Activated naive CD8-positive, alpha-beta T cell treated with anti-CD3 and anti-CD28 coated beads for 36 hours (primary cell): Measurements from ENCODE around the gene PGAP3. TPM values are rescaled to one million over a fixed set of nuclear protein-coding genes. Genes with fewer than 3 reads are reported as not detected.

Experiments used
- DNase-seq: peaks from one replicate; pipeline ENCODE4 v3.0.0; 2021
- H3K27ac Mint-ChIP-seq: one replicate; pipeline ENCODE4 v1.8.0; 2022; ENCODE audit warnings: mild to moderate bottlenecking, moderate library complexity, mixed read lengths
- H3K27me3 Mint-ChIP-seq: one replicate; pipeline ENCODE4 v1.8.0; 2022; ENCODE audit warnings: mild to moderate bottlenecking, mixed read lengths
- H3K36me3 Mint-ChIP-seq: one replicate; pipeline ENCODE4 v1.8.0; 2021; ENCODE audit warnings: mild to moderate bottlenecking, mixed read lengths
- H3K4me1 Mint-ChIP-seq: one replicate; pipeline ENCODE4 v1.8.0; 2021; ENCODE audit warnings: mixed read lengths
- H3K4me3 Mint-ChIP-seq: one replicate; pipeline ENCODE4 v1.8.0; 2022; ENCODE audit warnings: mild to moderate bottlenecking, moderate library complexity, mixed read lengths
- H3K9me3 Mint-ChIP-seq: one replicate; pipeline ENCODE4 v1.8.0; 2022; ENCODE audit warnings: mixed read lengths
- total RNA-seq, 2 experiments: library from RNA; stranded (reverse); gene quantifications; one replicate each; pipeline ENCODE4 v1.2.3, GENCODE V29; 2021

PGAP3 gene
- total RNA-seq, 2 experiments from 2014 or later: 7.8 to 8.9 TPM

DNA sequence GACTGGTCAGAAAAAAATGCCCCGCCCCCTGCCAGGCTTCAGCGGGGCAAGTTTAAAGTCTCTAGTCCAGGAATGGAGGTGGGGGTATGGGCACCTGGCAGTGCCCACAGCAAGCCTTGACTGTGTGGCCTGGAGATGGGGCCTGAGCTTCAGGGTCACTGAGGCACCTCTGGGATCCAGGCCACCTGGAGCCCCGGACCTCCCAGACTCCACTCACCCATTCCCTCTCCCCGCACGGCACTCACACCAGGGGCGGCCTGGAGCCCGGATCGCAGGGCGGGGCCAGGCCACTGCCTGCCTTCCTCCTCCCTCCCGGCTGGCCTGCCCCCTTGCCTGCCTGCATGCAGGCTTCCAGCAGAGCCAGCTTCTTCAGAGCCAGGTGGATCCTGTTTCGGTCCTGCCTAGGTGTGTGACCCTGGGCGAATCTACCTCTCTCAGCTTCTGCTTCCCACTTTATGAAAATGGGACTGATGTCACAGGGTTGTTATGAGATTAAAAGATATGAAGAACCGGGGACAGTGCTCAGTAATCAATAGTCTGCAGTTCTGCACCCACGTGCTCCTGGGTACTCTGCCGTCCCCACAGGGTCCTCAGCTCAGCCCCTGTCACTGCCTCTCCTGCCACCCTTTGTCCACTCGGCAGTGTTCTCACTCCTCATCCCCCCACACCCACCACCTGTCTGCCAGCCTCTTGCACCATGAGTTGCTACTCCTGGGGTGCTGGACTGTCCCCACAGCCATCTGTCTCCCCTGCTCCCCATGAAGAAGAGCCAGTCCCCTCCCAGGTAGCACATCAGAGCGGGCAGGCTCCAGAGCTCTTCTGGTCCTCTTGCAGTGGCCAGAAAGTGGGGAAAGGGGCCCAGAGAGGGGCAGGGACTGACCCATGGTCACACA is 23.9 kb downstream of the PGAP3 start:
- Mint-ChIP-seq H3K36me3 (peaks cover 2% of the 10 kb centered on the region), H3K9me3 (no peaks in the 10 kb centered on the region), H3K27me3 (peaks cover 20% of the 10 kb centered on the region), H3K27ac (no peak overlapping the region), H3K4me3 (no peak overlapping the region), H3K4me1 (peaks cover 17% of the 10 kb centered on the region)
- DNase-seq: no peak

DNA sequence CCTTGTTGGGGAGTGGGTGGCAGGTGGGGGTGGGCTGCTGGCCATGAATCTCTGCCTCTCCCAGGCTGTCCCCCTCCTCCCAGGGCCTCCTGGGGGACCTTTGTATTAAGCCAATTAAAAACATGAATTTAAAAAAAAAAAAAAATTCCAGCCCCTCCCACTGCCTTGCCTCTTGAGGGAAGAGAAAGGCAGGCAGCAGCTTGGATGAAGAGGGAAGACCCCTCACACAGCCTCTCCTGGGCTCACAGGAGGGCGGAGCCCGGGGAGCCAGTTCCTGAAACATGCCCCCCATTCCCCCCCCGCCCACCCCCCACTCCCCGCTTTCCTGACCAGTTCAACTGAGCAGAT is 24.5 kb downstream of the PGAP3 start:
- peaks cover 2% of the 10 kb centered on the region for H3K36me3 Mint-ChIP-seq
- H3K27ac Mint-ChIP-seq: no peak overlapping the region
- no peak overlapping the region for H3K4me3 Mint-ChIP-seq
- H3K27me3 Mint-ChIP-seq: peaks cover 15% of the 10 kb centered on the region
- peaks cover 19% of the 10 kb centered on the region for H3K4me1 Mint-ChIP-seq
- no peaks in the 10 kb centered on the region for H3K9me3 Mint-ChIP-seq
- DNase-seq: no peak

DNA sequence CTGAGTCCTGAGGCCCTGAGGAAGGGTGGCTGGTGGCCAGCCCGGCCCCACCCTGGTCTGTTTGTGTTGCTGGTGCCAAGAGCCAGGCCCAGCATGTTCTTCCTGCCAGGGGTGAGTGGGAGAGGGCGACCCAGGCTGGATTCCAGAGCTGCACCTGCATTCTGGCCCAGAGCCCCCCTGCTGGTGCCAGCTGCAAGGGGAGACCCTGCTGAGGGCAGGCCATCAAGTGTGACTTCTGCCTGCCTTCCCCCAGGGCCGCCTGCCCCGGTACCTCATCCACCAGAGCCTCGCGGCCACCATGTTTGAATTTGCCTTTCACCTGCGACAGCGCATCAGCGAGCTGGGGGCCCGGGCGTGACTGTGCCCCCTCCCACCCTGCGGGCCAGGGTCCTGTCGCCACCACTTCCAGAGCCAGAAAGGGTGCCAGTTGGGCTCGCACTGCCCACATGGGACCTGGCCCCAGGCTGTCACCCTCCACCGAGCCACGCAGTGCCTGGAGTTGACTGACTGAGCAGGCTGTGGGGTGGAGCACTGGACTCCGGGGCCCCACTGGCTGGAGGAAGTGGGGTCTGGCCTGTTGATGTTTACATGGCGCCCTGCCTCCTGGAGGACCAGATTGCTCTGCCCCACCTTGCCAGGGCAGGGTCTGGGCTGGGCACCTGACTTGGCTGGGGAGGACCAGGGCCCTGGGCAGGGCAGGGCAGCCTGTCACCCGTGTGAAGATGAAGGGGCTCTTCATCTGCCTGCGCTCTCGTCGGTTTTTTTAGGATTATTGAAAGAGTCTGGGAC is 25.1 kb downstream of the PGAP3 start:
- H3K36me3 Mint-ChIP-seq: peaks cover 2% of the 10 kb centered on the region
- H3K9me3 Mint-ChIP-seq: no peaks in the 10 kb centered on the region
- H3K27me3 Mint-ChIP-seq: peaks cover 13% of the 10 kb centered on the region
- DNase-seq: no peak
- H3K4me1 Mint-ChIP-seq: peaks cover 24% of the 10 kb centered on the region
- H3K27ac Mint-ChIP-seq: no peak overlapping the region
- no peak overlapping the region for H3K4me3 Mint-ChIP-seq

DNA sequence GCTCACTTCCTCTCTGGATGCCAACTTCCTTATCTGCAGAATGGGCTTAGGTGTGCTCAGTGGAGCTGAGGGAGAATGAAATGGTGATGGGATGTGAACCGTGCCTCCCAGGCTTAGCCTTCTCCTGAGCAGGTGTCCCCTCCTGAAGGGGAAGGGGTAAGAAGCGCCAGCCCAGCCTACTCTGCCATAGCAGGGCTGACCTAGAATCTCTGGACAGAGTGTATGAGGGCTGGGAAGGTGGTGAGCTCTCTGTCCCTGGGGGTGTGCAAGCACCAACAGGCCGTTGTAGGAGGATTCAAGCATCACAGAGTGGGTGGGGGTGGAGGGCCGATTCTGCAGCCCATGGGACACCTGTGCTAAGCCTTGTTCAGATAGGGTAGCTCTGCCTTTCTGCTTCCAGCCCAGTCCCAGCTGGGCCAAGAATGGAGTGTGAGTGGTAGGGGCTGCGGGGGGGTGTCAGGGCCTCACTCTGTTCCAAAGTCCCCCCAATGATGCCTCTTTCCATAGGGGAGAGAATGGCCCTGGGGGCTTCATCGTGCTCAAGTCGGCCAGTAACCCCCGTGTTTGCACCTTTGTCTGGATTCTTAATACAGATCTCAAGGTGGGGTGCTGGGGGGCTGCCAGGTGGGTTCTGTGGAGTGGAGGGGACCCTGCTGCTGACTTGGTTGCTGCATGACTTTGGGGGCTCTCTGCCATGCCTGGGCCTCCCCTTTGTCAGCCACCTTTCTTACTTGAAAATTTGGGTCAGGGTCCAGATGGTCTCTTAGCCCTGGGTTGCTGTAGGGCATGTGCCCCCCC is 25.9 kb downstream of the PGAP3 start:
- Mint-ChIP-seq H3K4me3 (no peak overlapping the region), H3K27ac (no peak overlapping the region), H3K27me3 (peaks cover 10% of the 10 kb centered on the region)

DNA sequence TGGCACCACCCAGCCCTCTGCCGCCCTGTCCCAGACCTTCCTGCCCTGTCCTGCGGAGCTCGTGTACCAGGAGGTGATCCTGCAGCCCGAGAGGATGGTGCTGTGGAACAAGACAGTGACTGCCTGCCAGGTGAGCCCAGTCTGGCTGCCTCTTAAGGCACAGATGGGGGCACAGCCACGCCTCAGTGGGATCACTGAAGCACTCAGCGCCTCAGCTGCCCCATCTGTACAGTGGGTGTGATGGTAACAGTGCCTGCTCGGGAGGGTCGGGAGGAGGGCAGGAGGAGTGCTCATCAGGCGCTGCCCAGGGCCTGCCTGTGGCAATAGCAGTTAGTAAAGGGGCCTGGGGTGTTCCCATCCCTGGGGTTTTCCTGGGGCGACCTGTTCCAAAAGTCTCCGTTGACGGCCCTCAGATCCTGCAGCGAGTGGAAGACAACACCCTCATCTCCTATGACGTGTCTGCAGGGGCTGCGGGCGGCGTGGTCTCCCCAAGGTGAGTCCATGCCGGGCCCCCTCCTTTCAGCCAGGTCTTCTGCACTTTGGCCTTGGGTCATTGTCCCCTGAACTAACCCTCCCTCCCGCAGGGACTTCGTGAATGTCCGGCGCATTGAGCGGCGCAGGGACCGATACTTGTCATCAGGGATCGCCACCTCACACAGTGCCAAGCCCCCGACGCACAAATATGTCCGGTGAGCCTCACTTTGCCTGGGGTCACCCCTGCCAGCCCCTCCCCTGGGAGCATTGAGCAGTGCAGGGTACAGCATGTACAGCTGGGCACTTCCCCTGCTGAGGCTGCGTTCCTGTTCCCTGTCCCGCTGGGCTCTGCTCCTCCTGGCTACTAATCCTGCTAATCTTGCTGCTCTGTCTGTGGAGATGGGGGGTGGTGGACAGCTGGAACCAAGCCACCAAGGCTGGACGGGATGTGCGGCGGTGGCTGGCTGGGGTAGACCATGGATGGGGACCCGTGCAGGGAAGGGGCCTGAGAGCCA is 27.2 kb downstream of the PGAP3 start:
- H3K36me3 Mint-ChIP-seq: peaks cover 2% of the 10 kb centered on the region
- H3K27ac Mint-ChIP-seq: no peak overlapping the region
- H3K4me3 Mint-ChIP-seq: no peak overlapping the region
- DNase-seq: no peak
- no peaks in the 10 kb centered on the region for H3K27me3 Mint-ChIP-seq
- no peaks in the 10 kb centered on the region for H3K9me3 Mint-ChIP-seq
- peaks cover 28% of the 10 kb centered on the region for H3K4me1 Mint-ChIP-seq

More for the DNA sequence above, 25.9 kb downstream of the PGAP3 start:
- Mint-ChIP-seq H3K36me3 (peaks cover 2% of the 10 kb centered on the region), H3K4me1 (peaks cover 26% of the 10 kb centered on the region), H3K9me3 (no peaks in the 10 kb centered on the region)
- no peak for DNase-seq

DNA sequence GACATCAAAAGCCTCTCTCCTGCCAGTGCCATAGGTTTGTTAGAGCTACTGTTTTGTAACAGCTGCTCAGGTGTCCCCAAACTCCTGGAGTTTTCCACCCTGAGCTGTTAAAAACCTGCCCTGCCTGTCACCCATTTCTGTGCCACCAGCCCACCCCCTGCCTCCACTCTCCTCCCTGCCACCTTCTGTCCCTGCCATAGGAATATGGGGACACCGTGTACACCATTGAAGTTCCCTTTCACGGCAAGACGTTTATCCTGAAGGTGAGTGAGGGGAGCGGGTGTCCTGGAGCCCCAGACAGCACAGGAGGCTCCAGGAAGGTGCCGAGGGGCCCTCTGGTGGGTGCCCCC is 27.9 kb downstream of the PGAP3 start:
- Mint-ChIP-seq H3K27me3 (no peaks in the 10 kb centered on the region), H3K27ac (peak overlapping the region; percentile 29)

DNA sequence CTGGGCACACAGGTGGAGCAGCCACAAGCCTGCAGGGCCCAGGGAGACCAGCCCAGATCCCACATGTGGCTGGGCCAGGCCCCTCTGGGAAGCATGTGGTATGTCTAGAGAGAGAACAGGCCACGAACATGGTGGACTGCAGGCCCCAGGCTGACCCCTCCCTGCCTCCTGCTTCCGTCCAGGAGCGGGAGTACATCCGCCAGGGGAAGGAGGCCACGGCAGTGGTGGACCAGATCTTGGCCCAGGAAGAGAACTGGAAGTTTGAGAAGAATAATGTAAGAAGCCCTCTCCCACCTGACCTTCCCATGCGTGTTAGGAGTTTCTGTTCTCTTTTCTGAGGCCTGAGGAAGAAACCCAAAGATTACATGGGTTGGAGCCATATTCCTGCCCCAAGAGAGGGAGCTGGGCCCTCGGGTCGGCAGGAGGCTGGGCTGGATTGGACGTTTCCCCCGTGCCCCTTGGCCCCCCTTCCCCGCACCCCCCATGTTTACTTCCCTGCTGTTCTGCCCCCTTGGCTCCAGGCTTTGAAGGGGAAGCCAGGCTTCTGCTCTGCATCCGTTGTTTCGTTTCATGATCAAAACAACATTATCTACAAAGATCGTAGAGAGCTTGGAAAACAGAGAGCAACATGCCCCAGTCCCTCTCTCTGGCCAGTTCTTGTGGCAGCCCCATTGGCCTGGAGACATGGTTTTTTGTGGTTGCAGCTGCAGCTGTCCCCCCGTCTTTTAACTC is 28.4 kb downstream of the PGAP3 start:
- Mint-ChIP-seq H3K27ac (peak overlapping the region; percentile 42), H3K27me3 (no peaks in the 10 kb centered on the region), H3K9me3 (no peaks in the 10 kb centered on the region), H3K4me3 (no peak overlapping the region), H3K4me1 (peaks cover 35% of the 10 kb centered on the region), H3K36me3 (peaks cover 6% of the 10 kb centered on the region)
- no peak for DNase-seq

More for the DNA sequence above, 27.9 kb downstream of the PGAP3 start:
- H3K4me3 Mint-ChIP-seq: no peak overlapping the region
- no peaks in the 10 kb centered on the region for H3K9me3 Mint-ChIP-seq
- H3K4me1 Mint-ChIP-seq: peaks cover 35% of the 10 kb centered on the region
- peaks cover 6% of the 10 kb centered on the region for H3K36me3 Mint-ChIP-seq
- no peak for DNase-seq

DNA sequence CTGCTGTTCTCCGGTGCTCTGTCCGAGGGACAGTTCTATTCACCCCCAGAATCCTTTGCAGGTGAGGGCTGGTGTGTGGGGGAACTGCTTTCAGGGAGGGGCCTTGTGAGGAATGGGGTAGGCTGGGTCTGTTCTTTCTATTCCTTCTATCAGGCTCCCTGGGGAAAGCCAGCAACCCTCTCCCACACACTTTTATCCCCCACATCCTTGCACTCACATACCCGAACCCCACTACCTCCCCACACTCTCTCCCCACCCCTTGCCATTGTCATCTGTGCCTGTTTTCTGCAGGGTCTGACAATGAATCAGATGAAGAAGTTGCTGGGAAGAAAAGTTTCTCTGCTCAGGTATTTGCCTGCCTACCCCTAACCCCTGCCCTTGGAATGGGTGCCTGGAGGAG is 29.1 kb downstream of the PGAP3 start:
- H3K9me3 Mint-ChIP-seq: no peaks in the 10 kb centered on the region
- H3K36me3 Mint-ChIP-seq: peaks cover 6% of the 10 kb centered on the region
- H3K27ac Mint-ChIP-seq: no peak overlapping the region
- no peak for DNase-seq
- H3K4me1 Mint-ChIP-seq: peaks cover 37% of the 10 kb centered on the region
- no peaks in the 10 kb centered on the region for H3K27me3 Mint-ChIP-seq
- no peak overlapping the region for H3K4me3 Mint-ChIP-seq

DNA sequence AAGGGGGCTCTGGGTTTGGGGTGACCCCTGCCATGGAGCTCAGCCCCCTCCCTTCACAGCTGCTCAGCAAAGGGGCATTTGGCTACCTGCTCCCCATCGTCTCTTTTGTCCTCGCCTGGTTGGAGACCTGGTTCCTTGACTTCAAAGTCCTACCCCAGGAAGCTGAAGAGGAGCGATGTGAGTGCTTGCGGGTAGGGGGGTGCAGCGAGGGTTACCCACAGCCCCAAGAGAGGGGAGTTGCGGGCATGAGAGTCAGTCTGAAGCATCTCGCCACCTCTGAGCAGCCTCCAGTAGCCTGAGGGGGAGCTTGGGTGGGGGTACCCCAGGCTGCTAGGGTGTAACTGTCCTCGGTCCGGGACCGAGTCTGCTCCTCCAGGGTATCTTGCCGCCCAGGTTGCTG is 29.5 kb downstream of the PGAP3 start:
- Mint-ChIP-seq H3K27ac (peak overlapping the region; percentile 39), H3K36me3 (peaks cover 6% of the 10 kb centered on the region), H3K27me3 (no peaks in the 10 kb centered on the region), H3K9me3 (no peaks in the 10 kb centered on the region), H3K4me1 (peaks cover 40% of the 10 kb centered on the region), H3K4me3 (no peak overlapping the region)
- no peak for DNase-seq

DNA sequence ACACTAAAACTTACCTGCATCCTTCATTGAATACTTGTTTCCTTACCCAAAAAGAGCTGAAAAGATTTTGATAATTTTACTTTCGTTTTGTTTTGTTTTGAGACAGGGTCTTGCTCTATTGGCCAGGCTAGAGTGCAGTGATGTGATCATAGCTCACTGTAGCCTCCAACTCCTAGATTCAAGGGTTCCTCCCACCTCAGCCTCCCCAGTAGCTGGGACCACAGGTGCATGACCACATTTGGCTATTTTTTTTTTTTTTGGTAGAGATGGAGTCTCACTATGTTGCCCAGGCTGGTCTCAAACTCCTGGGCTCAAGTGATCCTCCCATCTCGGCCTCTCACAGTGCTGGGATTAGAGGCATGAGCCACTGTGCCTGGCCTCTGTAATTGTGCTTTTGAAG is 32.8 kb downstream of the PGAP3 start:
- H3K27me3 Mint-ChIP-seq: no peaks in the 10 kb centered on the region
- H3K36me3 Mint-ChIP-seq: peaks cover 4% of the 10 kb centered on the region
- H3K4me3 Mint-ChIP-seq: no peak overlapping the region
- peaks cover 46% of the 10 kb centered on the region for H3K4me1 Mint-ChIP-seq
- H3K9me3 Mint-ChIP-seq: no peaks in the 10 kb centered on the region
- no peak overlapping the region for H3K27ac Mint-ChIP-seq
- no peak for DNase-seq

DNA sequence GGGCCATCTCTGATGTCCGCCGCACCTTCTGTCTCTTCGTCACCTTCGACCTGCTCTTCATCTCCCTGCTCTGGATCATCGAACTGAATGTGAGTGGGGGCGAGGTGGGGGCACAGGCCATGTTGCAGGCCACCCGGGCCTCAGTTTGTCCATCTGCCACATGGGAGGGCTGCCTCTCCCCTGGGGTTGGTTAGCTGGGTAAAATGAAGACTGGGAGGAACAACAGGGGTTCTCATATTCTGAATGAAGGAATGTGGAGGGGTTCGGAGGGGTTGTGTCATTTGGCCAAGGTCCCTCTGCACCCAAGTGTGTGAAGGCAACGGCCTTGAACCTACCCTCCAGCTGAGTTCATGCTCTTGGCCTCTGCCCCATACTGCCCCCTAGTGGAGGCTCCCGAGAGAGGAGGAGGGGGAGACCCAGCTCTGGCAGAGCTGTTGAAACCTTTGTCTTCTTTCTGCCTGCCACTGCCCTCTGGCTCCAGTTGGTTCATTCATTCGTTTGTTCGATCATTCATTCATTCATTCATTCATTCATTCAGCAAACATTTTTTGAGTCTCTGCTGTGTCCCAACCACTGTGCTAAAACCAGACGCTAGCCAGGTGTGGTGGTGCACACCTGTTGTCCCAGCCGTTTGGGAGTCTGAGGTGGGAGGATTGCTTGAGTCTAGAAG is 34.1 kb downstream of the PGAP3 start:
- H3K9me3 Mint-ChIP-seq: no peaks in the 10 kb centered on the region
- H3K4me1 Mint-ChIP-seq: peaks cover 38% of the 10 kb centered on the region
- no peaks in the 10 kb centered on the region for H3K27me3 Mint-ChIP-seq
- DNase-seq: peak; percentile 73
- peaks cover 4% of the 10 kb centered on the region for H3K36me3 Mint-ChIP-seq
- no peak overlapping the region for H3K27ac Mint-ChIP-seq
- no peak overlapping the region for H3K4me3 Mint-ChIP-seq

DNA sequence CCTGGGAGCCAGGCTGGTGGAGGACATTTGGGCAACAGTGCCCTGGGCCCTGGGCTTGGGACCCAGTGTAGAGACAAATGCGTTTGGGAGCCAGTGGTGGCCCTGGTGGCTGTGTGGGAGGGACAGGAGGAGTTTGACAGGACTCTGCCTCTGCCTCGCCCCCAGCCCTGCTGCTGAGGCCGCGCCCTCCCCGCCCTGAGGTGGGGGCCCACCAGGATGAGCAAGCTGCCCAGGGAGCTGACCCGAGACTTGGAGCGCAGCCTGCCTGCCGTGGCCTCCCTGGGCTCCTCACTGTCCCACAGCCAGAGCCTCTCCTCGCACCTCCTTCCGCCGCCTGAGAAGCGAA is 34.6 kb downstream of the PGAP3 start:
- Mint-ChIP-seq H3K27ac (no peak overlapping the region), H3K4me3 (no peak overlapping the region)

DNA sequence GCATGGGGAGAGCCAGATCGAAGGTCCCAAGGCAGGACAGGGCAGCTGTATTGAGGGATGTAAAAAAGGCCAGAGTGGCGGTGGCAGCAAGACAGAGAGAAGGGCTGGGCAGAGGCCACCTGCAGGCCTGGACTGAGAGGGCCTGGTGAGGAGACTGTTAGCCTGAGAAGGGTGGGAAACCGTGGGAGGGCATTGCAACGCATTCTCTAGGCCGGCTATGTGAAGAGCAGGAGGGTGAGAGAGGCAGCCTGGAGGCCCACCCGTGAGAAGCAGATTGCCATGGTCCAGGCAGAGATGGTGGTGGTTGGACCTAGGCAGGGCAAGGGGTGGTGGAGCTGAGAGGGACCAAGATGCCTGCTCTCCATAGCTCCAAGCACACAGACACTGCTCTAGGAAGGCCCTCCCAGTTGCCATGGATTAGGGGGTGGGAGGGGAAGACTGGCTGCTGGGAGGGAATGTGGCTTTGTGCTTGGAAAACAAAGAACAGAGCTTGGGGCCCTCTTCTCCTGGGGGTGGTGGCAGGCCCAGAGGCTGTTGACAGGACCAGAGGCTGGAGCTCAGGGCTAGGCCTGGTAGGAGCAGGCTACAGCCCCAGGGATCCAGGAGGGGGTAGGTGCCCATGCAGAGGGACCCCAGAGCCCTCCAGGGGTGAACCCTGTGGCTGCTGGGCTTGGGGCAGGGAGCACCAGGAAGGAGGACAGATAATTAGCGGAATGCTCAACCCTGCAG is 35.1 kb downstream of the PGAP3 start:
- peaks cover 33% of the 10 kb centered on the region for H3K4me1 Mint-ChIP-seq

More for the DNA sequence above, 34.6 kb downstream of the PGAP3 start:
- Mint-ChIP-seq H3K36me3 (peaks cover 4% of the 10 kb centered on the region), H3K9me3 (no peaks in the 10 kb centered on the region), H3K4me1 (peaks cover 38% of the 10 kb centered on the region), H3K27me3 (no peaks in the 10 kb centered on the region)
- no peak for DNase-seq

More for the DNA sequence above, 35.1 kb downstream of the PGAP3 start:
- Mint-ChIP-seq H3K36me3 (peaks cover 4% of the 10 kb centered on the region), H3K9me3 (no peaks in the 10 kb centered on the region), H3K27ac (peak overlapping the region; percentile 40), H3K4me3 (no peak overlapping the region), H3K27me3 (no peaks in the 10 kb centered on the region)
- DNase-seq: no peak
